RWPE2 (cell line): ENCODE data around the gene DDOST.

Experiments
- ATAC-seq: fragments of 200-7000 bp; cut with Tn5 transposase; 3 replicates; pipeline ENCODE4 v1.9.1; 2021; ENCODE audit warnings: low read depth
- DNase-seq: peaks from one replicate; pipeline ENCODE4 v3.0.0-alpha.2; 2020; ENCODE audit warnings: low spot score
- H3K27ac ChIP-seq: fragments of 450-650 bp; 2 replicates; pipeline ENCODE4 v1.5.1; 2017; ENCODE audit warnings: mild to moderate bottlenecking; ENCODE audit not compliant: poor library complexity, severe bottlenecking
- H3K27me3 ChIP-seq: fragments of 250-450 bp; sonication (Bioruptor Pico); 2 replicates; pipeline ENCODE4 v1.5.1; 2021; ENCODE audit warnings: mild to moderate bottlenecking, moderate library complexity; ENCODE audit not compliant: insufficient read depth, poor library complexity, severe bottlenecking
- H3K36me3 ChIP-seq: fragments of 250-450 bp; sonication (Bioruptor Pico); 2 replicates; pipeline ENCODE4 v1.5.1; 2020; ENCODE audit warnings: low read depth, mild to moderate bottlenecking, moderate library complexity
- H3K4me1 ChIP-seq: fragments of 250-450 bp; sonication (Bioruptor Pico); 2 replicates; pipeline ENCODE4 v1.5.1; 2021; ENCODE audit warnings: mild to moderate bottlenecking, moderate library complexity; ENCODE audit not compliant: insufficient read depth, poor library complexity, severe bottlenecking
- H3K4me3 ChIP-seq: fragments of 250-450 bp; sonication (Bioruptor Pico); 2 replicates; pipeline ENCODE4 v1.5.1; 2021; ENCODE audit warnings: mild to moderate bottlenecking, moderate library complexity; ENCODE audit not compliant: severe bottlenecking
- H3K9me3 ChIP-seq: fragments of 250-450 bp; sonication (Bioruptor Pico); 2 replicates; pipeline ENCODE4 v1.5.1; 2021; ENCODE audit warnings: mild to moderate bottlenecking, moderate library complexity; ENCODE audit not compliant: severe bottlenecking
- TF ChIP-seq, protein P1 (sequence below): fragments of 450-650 bp; IDR thresholded peaks from one replicate; pipeline ENCODE4 v1.5.1; 2017; ENCODE audit warnings: mild to moderate bottlenecking, moderate library complexity; ENCODE audit not compliant: poor library complexity, severe bottlenecking

Gene DDOST

GRCh38 chr1:20660363-20660762 lies 806 bp downstream of the DDOST start:
- DNase-seq: no peak
- peak overlapping the region; percentile 58 for H3K4me3 ChIP-seq
- no peak for ATAC-seq
- no peaks in the 10 kb centered on the region for H3K9me3 ChIP-seq
- peaks cover 7% of the 10 kb centered on the region for H3K4me1 ChIP-seq
- H3K27ac ChIP-seq: peak overlapping the region; percentile 46
- peaks cover 49% of the 10 kb centered on the region for H3K36me3 ChIP-seq
- TF ChIP-seq, protein P1, sequence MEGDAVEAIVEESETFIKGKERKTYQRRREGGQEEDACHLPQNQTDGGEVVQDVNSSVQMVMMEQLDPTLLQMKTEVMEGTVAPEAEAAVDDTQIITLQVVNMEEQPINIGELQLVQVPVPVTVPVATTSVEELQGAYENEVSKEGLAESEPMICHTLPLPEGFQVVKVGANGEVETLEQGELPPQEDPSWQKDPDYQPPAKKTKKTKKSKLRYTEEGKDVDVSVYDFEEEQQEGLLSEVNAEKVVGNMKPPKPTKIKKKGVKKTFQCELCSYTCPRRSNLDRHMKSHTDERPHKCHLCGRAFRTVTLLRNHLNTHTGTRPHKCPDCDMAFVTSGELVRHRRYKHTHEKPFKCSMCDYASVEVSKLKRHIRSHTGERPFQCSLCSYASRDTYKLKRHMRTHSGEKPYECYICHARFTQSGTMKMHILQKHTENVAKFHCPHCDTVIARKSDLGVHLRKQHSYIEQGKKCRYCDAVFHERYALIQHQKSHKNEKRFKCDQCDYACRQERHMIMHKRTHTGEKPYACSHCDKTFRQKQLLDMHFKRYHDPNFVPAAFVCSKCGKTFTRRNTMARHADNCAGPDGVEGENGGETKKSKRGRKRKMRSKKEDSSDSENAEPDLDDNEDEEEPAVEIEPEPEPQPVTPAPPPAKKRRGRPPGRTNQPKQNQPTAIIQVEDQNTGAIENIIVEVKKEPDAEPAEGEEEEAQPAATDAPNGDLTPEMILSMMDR: no peak
- H3K27me3 ChIP-seq: no peaks in the 10 kb centered on the region

GRCh38 chr1:20658166-20658915 lies 2.8 kb downstream of the DDOST start:
- Histone ChIP-seq H3K9me3 (no peaks in the 10 kb centered on the region), H3K27ac (no peak overlapping the region), H3K4me3 (no peak overlapping the region), H3K4me1 (peaks cover 7% of the 10 kb centered on the region), H3K27me3 (no peaks in the 10 kb centered on the region), H3K36me3 (peaks cover 68% of the 10 kb centered on the region)
- ATAC-seq (no peak), DNase-seq (no peak)
- TF ChIP-seq, protein P1: no peak

- H3K4me3 ChIP-seq: no peak overlapping the region
- H3K9me3 ChIP-seq: no peaks in the 10 kb centered on the region
- peaks cover 7% of the 10 kb centered on the region for H3K4me1 ChIP-seq
- ATAC-seq: no peak
- TF ChIP-seq, protein P1: no peak
- H3K36me3 ChIP-seq: peaks cover 81% of the 10 kb centered on the region
- no peaks in the 10 kb centered on the region for H3K27me3 ChIP-seq
- H3K27ac ChIP-seq: no peak overlapping the region
- no peak for DNase-seq
These were observed 4.1 kb downstream of the DDOST start for GRCh38 chr1:20657024-20657423.

DNA sequence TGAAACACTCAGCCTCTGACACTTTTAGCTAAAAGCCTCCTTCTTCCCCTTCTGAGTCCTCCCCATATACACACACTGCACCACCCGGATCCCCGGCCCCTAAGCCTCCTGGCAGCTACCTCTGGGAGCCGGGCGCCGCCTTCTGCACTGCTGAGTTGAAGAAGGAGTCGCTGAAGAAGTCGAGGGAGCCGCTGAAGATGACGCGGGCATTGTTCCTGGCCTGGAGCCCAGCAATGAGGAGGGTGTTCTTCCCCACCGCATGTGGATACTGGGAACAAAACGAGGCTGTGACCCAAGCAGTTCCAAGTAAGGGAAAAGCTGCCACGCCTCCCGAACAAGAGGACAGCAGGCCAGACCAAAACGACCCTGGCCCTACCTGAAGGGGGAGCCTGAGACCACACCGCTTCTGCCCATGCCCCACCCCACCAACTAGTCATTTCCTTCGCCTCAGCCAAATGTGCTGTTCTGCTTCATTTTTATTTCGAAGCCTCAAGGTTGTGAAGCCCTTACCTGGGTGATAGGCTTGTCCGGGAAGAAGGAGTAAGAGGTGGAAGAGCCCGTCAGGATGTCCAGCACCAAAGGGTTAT lies 7.0 kb downstream of the DDOST start:
- Histone ChIP-seq H3K27me3 (no peaks in the 10 kb centered on the region), H3K27ac (no peak overlapping the region), H3K4me3 (no peak overlapping the region), H3K36me3 (peaks cover 86% of the 10 kb centered on the region), H3K9me3 (no peaks in the 10 kb centered on the region), H3K4me1 (no peaks in the 10 kb centered on the region)
- DNase-seq (no peak), ATAC-seq (no peak)
- TF ChIP-seq, protein P1: no peak

DNA sequence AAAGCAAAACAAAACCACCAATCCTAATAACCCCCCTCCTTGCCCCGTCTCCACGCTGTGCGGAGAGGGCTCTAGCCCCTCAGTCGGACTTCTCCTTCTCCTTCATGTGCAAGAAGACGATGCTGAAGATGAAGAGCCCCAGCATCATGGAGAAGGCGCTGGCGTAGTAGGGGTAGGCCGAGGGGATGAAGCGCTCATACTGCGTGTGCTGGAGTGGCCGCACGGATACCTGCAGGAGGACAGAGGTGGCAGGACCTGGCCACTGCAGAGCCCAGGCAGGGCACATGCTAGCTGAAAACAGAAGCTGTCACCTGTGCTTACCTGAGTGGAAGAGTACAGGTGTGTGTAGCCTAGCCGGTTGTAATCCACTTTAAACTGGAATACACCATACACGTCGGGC lies 8.9 kb downstream of the DDOST start:
- no peaks in the 10 kb centered on the region for H3K27me3 ChIP-seq
- no peak overlapping the region for H3K27ac ChIP-seq
- TF ChIP-seq, protein P1: no peak
- DNase-seq: no peak
- peaks cover 77% of the 10 kb centered on the region for H3K36me3 ChIP-seq
- no peak for ATAC-seq
- no peaks in the 10 kb centered on the region for H3K9me3 ChIP-seq
- no peaks in the 10 kb centered on the region for H3K4me1 ChIP-seq
- H3K4me3 ChIP-seq: no peak overlapping the region
